C4-2B (cell line): ENCODE data around the gene ZNF710.

Experiments used
- H3K27ac ChIP-seq: fragments of 450-650 bp; 2 replicates; pipeline ENCODE4 v1.5.1; 2017
- ZFX ChIP-seq: fragments of 450-650 bp; IDR thresholded peaks from 2 replicates; pipeline ENCODE4 v1.6.1; 2017
- TF ChIP-seq, protein P1 (sequence below): fragments of 450-650 bp; conservative IDR thresholded peaks from 2 replicates; pipeline ENCODE4 v1.5.1; 2017; ENCODE audit warnings: mild to moderate bottlenecking

Gene ZNF710

DNA sequence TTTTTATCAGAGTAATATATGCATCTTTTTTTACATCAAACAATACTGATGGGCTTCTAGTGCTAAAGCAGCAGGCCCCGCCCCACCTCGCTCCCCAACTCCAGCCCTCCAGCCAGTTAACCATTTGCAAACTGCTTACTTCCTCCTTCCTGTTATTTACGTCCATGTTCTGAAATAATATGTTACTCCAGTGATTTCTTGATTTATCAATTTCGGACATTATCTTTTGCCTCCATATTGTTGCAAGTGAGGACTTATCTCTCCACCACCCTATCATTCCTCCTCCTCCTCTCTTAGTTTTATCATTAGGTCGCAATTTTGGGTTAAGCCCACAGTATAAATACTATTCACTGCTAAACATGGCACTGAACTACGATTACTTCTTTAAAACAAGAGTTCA is 39.5 kb downstream of the ZNF710 start:
- no peak overlapping the region for H3K27ac ChIP-seq

DNA sequence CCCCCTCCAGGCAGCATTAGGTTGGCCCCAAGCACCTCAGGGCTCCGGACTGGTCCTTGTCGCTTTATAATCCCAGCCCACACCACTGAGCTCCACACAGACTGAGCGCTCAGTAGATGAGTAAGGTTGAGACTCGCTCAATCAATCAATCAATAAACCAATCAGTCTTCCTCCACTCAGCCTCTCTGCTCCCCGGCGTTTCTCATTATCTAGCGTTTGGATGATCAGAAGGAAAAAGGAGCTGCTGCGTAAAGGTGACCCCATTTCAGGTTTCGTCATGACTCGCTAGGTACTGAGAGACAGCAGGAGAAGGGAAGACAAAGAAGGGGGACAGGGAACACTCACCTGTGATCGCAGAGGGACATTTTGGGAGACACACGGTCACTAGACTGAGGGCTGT is 41.2 kb downstream of the ZNF710 start:
- H3K27ac ChIP-seq: no peak overlapping the region
- TF ChIP-seq, protein P1, sequence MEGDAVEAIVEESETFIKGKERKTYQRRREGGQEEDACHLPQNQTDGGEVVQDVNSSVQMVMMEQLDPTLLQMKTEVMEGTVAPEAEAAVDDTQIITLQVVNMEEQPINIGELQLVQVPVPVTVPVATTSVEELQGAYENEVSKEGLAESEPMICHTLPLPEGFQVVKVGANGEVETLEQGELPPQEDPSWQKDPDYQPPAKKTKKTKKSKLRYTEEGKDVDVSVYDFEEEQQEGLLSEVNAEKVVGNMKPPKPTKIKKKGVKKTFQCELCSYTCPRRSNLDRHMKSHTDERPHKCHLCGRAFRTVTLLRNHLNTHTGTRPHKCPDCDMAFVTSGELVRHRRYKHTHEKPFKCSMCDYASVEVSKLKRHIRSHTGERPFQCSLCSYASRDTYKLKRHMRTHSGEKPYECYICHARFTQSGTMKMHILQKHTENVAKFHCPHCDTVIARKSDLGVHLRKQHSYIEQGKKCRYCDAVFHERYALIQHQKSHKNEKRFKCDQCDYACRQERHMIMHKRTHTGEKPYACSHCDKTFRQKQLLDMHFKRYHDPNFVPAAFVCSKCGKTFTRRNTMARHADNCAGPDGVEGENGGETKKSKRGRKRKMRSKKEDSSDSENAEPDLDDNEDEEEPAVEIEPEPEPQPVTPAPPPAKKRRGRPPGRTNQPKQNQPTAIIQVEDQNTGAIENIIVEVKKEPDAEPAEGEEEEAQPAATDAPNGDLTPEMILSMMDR: no peak
- TF ChIP-seq ZFX: no peak

More for the DNA sequence above, 39.5 kb downstream of the ZNF710 start:
- TF ChIP-seq ZFX: no peak
- TF ChIP-seq, protein P1: no peak

DNA sequence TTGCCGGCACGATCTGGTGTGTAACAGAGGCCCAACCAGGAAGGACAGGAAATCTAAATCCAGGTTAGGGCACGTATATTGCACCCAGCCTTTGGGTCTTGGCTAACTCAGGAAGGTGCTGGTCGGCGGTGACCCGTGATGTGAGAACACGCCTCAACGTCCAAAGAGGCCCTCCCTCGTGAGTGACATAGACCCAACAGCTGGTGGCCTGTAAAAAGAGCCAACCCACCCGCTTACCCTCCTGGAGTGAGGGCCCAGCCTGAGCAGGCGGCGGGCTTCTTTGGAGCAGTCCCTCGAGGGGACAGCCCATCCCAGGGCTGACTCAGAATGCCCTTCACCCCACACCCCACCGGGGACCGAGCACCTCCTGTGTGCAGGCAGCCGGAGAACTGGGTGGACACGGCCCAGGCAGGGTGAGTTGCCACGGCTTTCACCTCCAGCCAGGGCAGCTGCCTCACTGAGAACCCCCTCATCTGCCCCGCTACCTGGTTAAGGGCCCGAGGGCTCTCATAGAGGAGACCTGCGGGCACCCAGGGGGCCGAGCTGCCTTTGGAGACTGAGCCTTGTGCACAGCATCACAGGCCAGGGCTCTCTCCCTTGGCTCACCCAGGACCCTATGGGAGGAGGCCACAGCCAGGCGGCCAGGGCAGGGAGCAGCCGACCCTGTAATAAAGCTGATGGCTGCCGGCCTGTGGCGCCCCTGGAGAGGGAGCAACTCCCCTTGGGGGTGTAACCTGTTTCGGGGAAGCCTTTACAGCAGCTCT is 41.8 kb downstream of the ZNF710 start:
- TF ChIP-seq, protein P1: no peak
- TF ChIP-seq ZFX: no peak
- no peak overlapping the region for H3K27ac ChIP-seq

DNA sequence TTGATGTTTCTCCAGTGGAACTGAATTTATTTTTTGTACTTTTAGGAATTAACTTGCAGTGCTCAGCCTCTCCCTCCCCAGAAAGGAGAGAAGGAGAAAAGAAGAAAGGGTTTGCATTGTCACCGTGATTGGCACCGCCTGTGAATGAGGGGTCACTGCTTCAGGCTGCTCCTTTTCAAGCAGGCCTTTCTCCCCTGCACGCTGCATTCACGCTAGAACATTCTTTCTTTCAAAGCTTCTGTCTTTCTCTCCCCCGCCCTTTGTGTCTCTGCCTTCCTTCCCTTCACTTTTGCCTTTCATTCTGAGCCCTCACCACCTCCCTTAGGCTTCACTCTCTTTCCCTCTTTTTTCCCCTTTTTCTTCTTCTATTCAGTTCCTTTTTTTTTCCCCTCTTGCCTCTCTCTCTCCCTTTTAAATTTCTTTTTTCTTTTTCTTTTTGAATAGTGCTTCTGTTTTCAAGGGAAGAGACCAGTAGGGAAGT is 42.4 kb downstream of the ZNF710 start:
- no peak overlapping the region for H3K27ac ChIP-seq
- TF ChIP-seq, protein P1: no peak
- TF ChIP-seq ZFX: no peak

DNA sequence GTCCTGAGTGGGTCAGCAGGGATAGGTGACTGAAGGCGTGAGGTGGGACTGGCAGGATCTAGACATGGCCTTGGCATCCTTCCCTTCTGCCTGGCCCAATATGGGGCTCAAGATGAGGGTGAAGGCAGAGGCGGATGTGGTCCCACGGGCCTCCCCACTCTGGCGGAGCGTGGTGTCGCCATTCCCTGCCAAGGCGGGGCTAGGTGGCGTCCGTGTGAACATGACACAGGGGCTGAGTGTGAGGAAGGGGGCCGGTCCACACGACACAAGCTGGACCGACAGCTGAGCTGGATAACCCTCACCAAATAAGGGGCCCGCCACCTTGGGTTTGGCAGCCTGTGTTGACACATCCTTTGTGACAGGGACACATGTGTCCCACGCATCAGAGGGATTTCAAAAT is 43.1 kb downstream of the ZNF710 start:
- TF ChIP-seq ZFX: no peak
- TF ChIP-seq, protein P1: no peak
- H3K27ac ChIP-seq: no peak overlapping the region

DNA sequence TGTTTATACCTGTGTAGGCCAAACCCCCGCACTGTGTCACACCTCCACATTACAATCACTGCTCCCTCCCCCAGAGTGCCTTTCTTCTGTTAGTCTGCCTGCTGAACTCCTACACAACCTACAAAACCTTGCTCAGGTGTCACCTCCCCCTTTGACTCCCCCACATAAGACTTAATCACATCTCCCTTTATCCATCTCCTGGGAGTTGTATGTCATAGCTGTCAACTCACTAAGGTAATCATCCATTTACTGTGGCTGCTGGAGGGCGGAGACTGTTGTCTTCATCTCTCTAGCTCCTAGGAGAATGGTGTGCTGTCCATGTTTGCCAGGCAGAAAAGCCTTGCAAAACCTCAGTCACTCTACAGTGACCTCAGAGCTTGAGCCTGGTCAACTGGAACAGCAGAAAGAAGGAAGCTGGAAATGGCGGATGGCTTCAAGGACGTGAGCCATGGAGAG is 43.8 kb downstream of the ZNF710 start:
- no peak for TF ChIP-seq ZFX
- TF ChIP-seq, protein P1: no peak
- H3K27ac ChIP-seq: peak overlapping the region; percentile 85

DNA sequence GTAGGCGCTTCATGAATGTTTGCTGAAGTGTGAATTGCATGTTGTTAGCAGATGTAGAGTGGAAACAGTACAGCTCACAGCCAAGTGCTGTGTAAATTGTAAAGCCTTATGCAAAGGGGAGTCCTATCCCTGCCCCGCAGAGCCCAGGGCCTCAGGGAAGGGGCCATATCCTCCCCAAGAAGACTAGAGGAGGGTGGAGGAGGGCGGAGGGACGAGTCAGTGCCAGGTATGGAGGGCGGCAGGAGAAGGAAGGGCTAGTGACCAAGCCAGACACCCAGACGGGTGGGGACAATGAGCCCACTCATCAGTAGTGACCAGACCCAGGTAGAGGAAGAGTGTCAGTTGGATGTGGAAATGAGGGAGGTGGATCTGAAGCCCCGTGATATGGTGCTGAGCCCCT is 45.2 kb downstream of the ZNF710 start:
- no peak for TF ChIP-seq ZFX
- TF ChIP-seq, protein P1: no peak
- H3K27ac ChIP-seq: peak overlapping the region; percentile 85
